ENCODE measurements around the gene ANGPTL2. TPM values are rescaled to one million over a fixed set of nuclear protein-coding genes. Genes with fewer than 3 reads are reported as not detected.

The ANGPTL2 gene
- total RNA-seq, 1 experiment from 2014 or later = 0.20 TPM

- H4K20me1 ChIP-seq (ENCODE audit: insufficient read depth) = no peaks in the 10 kb centered on the region
- ATAC-seq (no peak), DNase-seq (ENCODE audit: low read depth, low spot score) (no peak)
- ChIA-PET CTCF (interaction anchor here (0.6 kb wide), 1 partner anchor 22 kb away, joined by 3 read pairs; no protein-coding TSS in a partner anchor), POLR2A (no interaction called here), RAD21 (ENCODE audit: low non-redundant PET in 1 of 2, low total read pairs in 2 of 2, uncharacterized antibody in 2 of 2, unreplicated experiment in 2 of 2) (no interaction called here)
- H3K9me3 ChIP-seq (ENCODE audit: control insufficient read depth in 1 of 2, insufficient read depth in 1 of 2, low read depth in 1 of 2, low read length in 2 of 2) = no peaks in the 10 kb centered on the region
- no peak overlapping the region for H3K4me3 ChIP-seq (replicated peaks in 1 of 2; ENCODE audit: low read depth in 1 of 2, low read length in 2 of 2)
- no peak overlapping the region for H2AFZ ChIP-seq (ENCODE audit: low read depth, low read length, poor library complexity, severe bottlenecking)
- no peaks in the 10 kb centered on the region for H3K27me3 ChIP-seq (ENCODE audit: insufficient read depth, low read length)
- no peaks in the 10 kb centered on the region for H3K79me2 ChIP-seq (ENCODE audit: insufficient read depth, low read length)
- TF ChIP-seq REST (IDR thresholded peaks at IDR 0.05; ENCODE audit: low read depth) = no peak
- TF ChIP-seq POLR2AphosphoS5 (IDR thresholded peaks at IDR 0.05; ENCODE audit: low read depth, low read length) = no peak
- no peak for TF ChIP-seq JUND (IDR thresholded peaks at IDR 0.05)
- TF ChIP-seq ELF1 (IDR thresholded peaks at IDR 0.05; ENCODE audit: borderline replicate concordance, low read depth) = no peak
- TF ChIP-seq YY1 (IDR thresholded peaks at IDR 0.05; ENCODE audit: extremely low read depth, insufficient replicate concordance, low read depth, low read length) = no peak
- TF ChIP-seq EZH2 (IDR thresholded peaks at IDR 0.05) = no peak
- no peak for TF ChIP-seq EGR1 (IDR thresholded peaks at IDR 0.05; ENCODE audit: low read depth)
- TF ChIP-seq SP1 (IDR thresholded peaks at IDR 0.05; ENCODE audit: low read depth) = no peak
- TF ChIP-seq CEBPB (IDR thresholded peaks at IDR 0.05; ENCODE audit: low read depth) = no peak
- no peak for TF ChIP-seq CTCF (IDR thresholded peaks at IDR 0.05 in 2 of 3, conservative IDR thresholded peaks at IDR 0.05 in 1 of 3; ENCODE audit: borderline replicate concordance in 1 of 3, insufficient read depth in 1 of 3, low read depth in 2 of 3, low read length in 2 of 3)
- TF ChIP-seq MAX (IDR thresholded peaks at IDR 0.05) = no peak
- TF ChIP-seq EZH2phosphoT487 (IDR thresholded peaks at IDR 0.05; ENCODE audit: borderline replicate concordance) = no peak
- no peak for TF ChIP-seq ZNF274 (IDR thresholded peaks at IDR 0.05; ENCODE audit: low read depth, low read length)
- no peak for TF ChIP-seq SIN3A (IDR thresholded peaks at IDR 0.05; ENCODE audit: low read depth)
- H3K9me2 ChIP-seq (ENCODE audit: insufficient read depth) = no peaks in the 10 kb centered on the region
- H3K4me1 ChIP-seq (ENCODE audit: control insufficient read depth in 1 of 2, insufficient read depth in 2 of 2, low read length in 2 of 2) = peaks cover 22 to 31% of the 10 kb centered on the region in 2 experiments
- H3K27ac ChIP-seq (ENCODE audit: low read depth, low read length) = no peak overlapping the region
- no peak overlapping the region for H3K9ac ChIP-seq (ENCODE audit: low read length)
- intact Hi-C loops (cut with micrococcal nuclease) = no loop called here
- BruUV-seq (replicated peaks) = no TSS peak
- H3K36me3 ChIP-seq (ENCODE audit: control insufficient read depth in 1 of 2, insufficient read depth in 2 of 2, low read length in 2 of 2) = no peaks in the 10 kb centered on the region
- no peak overlapping the region for H3K4me2 ChIP-seq (ENCODE audit: low read length)
Observed at GRCh38 chr9:127129073-127129717, 6.8 kb upstream of the ANGPTL2 start.

Data from HCT116 (cell line).